ENCODE results near the gene DMKN.

The DMKN gene

GRCh38 chr19:35549174-35549788 is 35.8 kb upstream of the DMKN start:
- peak; percentile 85 for DNase-seq (ENCODE audit: low spot score)

DNA sequence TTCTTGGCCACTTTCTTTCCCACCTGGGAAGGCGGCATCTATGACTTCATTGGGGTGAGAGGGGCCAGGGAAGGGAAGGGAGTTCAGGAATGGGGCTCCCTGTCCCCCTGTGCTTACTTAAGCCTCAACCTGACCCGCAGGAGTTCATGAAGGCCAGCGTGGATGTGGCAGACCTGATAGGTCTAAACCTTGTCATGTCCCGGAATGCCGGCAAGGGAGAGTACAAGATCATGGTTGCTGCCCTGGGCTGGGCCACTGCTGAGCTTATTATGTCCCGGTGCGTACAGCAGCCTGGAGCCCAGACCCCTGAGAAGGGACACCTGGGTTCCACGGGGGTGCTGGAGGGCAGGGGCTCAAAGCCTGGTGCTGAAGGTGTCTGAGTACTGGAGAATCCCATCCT is 33.1 kb upstream of the DMKN start:
- DNase-seq (ENCODE audit: low spot score): no peak

- peak; percentile 33 for DNase-seq (ENCODE audit: low spot score)
Observed at GRCh38 chr19:35545855-35546381, 32.5 kb upstream of the DMKN start.

GRCh38 chr19:35545001-35545854 is 31.8 kb upstream of the DMKN start, which contains the start of gene TMEM147:
TSS of gene TMEM147 (plus strand) at chr19:35545626. CDS start at chr19:35545740, 114 bp downstream.
- DNase-seq (ENCODE audit: low spot score): peak; percentile 92

DNA sequence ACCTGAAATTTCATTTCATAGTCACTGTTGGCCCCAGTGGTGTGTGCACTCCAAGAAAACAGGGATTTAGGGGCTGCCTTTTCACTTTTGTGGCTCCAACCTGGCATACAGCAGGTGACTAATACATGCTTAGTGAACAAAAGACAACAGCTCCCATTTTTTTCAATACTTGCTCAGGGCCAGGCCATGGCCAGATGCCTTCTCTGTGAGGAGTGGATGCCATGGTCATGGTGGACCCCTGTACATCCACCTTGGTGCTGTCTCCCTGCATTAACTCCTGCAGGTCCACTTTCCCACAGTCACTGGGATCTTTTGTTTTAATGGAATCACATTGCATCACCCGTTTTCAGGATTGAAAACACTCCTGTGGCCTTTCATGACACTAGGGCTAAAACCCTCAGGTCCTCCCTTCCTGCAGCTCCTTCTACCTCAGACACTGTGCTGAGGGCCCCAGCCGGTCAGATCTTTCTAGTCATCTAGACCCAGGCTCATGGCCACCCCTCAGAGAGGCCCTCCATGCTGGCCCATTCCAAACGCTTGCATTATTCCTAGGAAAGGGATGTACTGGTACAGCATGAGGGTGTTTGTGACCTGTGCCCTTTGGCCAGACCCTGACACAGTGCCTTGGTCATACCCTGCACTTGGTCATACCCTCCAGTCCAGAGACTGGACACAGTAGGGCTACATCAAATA is 30.8 kb upstream of the DMKN start:
- DNase-seq (ENCODE audit: low spot score): no peak

- DNase-seq (ENCODE audit: low spot score): no peak
Observed at GRCh38 chr19:35543280-35544109, 30.0 kb upstream of the DMKN start.

DNA sequence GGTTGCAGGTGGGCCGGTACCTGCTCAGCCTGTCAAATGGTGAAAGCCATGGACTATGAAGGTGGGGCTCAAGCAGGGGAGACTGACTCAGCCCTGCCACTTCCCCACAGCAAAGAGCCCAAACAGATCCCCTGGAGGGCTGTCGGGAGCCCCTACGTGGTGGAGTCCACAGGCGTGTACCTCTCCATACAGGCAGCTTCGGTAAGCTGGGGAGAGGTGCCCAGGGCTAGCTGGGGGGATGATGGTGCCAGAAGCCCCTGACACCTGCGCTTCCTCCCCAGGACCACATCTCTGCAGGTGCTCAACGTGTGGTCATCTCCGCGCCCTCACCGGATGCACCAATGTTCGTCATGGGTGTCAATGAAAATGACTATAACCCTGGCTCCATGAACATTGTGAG is 28.8 kb upstream of the DMKN start:
- no peak for DNase-seq (ENCODE audit: low spot score)

DNA sequence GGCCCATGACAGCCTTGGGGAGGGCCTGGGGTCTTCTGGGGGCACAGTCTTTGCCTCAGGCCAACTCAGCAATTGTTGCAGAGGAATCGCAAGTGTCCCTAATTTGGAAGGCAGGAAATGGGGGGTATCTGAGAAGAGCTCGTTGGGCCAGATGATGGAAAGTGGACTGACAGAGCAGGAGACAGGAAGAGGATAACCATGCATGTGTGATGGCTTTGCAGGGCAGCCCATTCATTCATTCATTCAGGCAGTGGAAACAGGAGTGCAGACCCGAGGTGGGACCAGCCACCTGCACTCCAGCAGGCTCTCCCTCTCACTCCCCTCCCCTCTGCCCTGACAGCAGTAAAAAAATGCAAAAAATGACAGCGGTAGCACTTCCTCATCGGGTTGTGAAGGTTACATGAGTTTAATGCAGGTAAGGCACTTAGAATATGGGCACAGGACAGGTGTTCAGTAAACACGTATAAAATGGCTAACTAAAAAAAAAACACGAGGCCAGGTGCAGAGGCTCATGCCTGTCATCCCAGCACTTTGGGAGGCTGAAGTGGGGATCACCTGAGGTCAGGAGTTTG is 27.0 kb upstream of the DMKN start:
- no peak for DNase-seq (ENCODE audit: low spot score)

- no peak for DNase-seq (ENCODE audit: low spot score)
Observed at GRCh38 chr19:35539850-35540249, 26.4 kb upstream of the DMKN start.

- DNase-seq (ENCODE audit: low spot score): no peak
Observed at GRCh38 chr19:35539314-35539713, 25.9 kb upstream of the DMKN start.

GRCh38 chr19:35534803-35535480 is 21.5 kb upstream of the DMKN start:
- no peak for DNase-seq (ENCODE audit: low spot score)

DNA sequence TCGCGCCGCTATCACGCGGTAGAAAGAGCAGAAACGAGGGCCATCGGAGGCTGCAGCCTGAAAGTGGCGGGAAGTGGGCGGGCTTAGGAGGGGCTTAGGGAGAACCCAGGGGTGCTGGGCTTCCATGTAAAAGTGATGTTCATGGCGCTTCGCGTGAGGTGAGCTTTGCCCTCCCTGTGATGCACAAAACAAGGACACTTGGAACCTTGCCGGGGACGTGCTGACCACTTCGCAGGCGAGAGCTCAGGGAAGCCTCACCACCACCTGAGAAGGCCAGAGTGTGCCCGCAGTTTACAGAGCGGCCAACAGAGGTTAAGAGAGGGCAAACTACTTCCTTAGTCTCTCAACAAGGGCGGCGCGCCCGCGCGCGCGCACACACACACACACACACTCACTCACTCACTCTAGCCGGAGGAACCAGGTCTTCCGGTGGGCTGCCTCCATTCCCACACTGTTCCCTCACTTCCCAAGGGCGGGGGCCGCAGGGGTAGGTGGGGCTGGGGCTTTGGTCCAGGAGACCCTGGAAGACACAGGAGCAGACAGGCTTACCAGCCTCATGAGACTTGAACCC is 20.5 kb upstream of the DMKN start:
- DNase-seq (ENCODE audit: low spot score): peak; percentile 58

DNA sequence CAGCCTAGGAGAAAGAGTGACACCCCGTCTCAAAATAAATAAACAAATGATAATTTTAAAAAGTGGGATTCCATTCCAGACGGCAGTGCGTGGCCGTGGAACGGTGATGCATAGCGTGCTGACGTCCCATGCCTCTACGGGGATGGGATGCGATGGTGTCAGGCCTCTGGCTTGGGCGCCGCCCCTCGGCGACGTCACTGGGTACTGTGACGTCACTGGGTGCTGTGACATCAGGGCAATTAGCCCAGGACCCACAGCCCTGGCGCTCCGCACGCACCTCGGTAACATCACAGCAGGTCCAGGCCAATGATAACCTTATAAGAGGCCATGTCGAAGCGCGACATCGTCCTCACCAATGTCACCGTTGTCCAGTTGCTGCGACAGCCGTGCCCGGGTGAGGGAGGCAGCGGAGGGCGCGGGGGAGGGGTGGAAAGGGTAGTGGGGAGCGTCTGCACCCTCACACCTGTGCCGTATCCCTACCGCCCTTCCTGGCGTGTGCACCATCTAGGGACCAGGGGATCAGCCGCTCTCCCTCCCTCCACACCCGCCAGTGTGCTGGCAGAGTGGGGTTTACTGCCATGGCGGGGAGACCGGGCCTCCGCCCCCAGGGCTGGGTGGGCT is 19.9 kb upstream of the DMKN start, which contains the start of gene GAPDHS:
TSS of gene GAPDHS (plus strand) at position 256 of the 621 bp plus-strand sequence. CDS start at position 328, 72 bp downstream.
- no peak for DNase-seq (ENCODE audit: low spot score)

DNA sequence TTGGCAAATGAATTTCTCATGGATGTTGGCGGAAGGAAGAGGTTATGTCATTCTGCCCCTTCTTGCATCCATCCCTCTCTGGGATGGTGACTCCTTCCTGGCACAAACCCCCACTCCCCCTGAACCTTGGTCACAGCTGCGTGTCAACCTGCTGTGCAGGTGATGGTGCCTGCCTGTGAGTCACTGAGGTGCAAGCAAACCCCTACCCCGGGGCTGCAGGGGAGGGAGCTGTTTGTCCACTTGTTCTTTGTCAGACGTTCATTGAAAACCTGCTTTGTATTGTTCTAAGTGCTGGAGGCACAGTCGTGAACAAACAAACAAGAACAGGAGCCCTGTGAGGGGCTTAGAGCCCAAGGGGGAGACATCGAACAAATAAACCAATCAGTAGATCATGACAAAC is 17.8 kb upstream of the DMKN start:
- DNase-seq (ENCODE audit: low spot score): no peak

DNA sequence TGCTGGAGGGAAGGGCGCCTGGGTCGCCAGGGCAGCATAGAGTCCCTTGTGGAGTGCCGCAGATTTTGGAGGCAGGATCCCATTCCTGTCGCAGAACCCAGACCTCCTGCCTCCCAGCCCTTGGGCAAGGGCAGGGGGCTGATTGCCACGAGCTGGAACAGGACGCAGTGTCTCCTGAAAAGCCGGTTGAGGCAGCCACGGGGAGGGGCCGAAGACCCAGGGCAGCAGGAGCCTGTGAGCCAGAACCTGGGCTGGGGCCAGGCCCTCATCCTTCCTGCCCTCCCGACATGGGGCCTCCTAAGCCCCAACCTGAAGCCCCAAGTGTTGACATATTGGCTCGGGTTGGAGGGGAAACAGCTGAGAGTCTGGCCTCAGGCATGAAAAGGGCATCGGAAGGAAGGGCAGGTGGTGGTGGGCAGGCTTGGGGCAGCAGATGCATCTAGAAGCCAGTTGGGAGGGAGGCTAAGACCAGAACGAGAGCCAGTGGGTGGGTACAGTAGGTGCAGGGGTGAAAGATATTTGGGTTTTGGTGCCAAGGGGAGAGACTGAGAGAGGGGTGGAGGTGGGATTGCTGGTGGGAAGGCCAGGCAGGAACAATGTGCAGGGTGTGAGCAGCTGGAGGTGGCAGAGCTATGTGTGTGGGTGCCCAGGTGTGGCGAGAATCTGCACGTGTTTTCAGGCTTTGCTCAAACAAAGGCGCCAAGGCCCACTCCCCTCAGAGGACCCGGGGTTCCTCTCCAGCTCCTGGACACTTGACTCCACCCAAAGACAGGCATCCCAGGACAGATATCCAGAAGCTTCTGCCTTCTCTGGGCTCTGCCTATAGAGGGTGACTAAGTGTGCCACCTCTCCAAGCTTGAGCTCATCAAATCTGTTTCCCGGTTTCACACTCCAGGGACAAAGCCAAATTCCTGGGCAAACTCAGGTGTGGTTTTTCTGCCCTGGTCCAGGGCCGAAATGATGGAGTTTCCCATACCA is 16.1 kb upstream of the DMKN start:
- DNase-seq (ENCODE audit: low spot score): no peak

DNA sequence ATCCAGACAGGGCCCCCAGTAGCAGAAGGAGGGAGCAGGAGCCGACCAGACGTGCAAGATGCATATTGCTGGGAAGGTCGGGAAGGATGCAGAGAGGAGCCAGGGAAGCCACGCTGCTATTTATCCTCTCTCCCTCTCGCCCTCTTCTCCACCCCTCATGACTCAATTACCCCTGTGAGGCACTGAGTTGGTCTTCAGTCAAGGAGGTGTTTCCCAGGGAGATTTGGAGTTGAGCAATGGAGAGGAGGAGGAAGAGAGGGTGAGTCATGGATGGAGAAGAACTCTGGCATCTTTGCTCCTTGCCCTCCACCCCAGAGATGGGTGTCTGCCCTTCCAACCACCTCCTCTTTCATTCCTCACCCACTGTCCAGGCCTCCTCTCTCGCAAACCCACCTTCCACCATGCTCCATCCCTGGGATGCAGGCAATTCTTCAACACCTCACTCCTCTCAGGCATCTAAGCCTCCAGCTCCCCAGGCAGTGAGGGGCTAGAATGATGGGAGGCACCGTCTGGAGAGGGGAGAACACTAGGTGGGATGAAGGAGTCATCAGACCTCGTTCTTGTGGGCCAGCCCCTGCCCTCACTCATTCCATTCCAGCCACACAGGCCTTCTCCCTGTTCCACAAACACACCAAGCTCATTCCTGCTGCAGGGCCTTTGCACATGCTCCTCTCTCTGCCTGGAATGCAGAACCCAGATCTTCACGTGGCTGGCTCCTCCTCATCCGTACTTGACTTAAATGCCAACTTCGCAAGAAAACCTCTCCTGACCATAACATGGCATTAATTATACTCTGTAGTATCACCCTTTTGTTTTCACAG is 15.0 kb upstream of the DMKN start, which contains the start of gene SBSN:
TSS of gene SBSN (minus strand) at position 94 of the 821 bp plus-strand sequence. CDS start at position 64, 30 bp downstream.
- DNase-seq (ENCODE audit: low spot score): no peak

- DNase-seq (ENCODE audit: low spot score): peak; percentile 53
Observed at GRCh38 chr19:35525873-35526272, 12.4 kb upstream of the DMKN start.
